Tongue (tissue), 2 donors: ENCODE data around the gene DDAH1. TPM values are rescaled to one million over a fixed set of nuclear protein-coding genes. Genes with fewer than 3 reads are reported as not detected.
"Not testable (repeated sequence)": the region's sequence is repeated elsewhere in the genome, so short reads cannot be mapped to it uniquely, and the experiment has no call there.

ENCODE experiments used
- DNase-seq: peaks from one replicate; pipeline ENCODE4 v3.0.0-alpha.2; 2015
- total RNA-seq: library from RNA; depleted of rRNA; stranded (reverse); fragments of >200 nt; gene quantifications from one replicate; pipeline ENCODE4 v1.2.3, GENCODE V29; 2014

The DDAH1 gene
- total RNA-seq, 1 donor from 2014 or later = 43.8 TPM

GRCh38 chr1:85470130-85470529 is 5.2 kb upstream of the DDAH1 start:
- not testable (repeated sequence) for DNase-seq

GRCh38 chr1:85467929-85468540 is 3.1 kb upstream of the DDAH1 start:
- DNase-seq = no peak

GRCh38 chr1:85467036-85467435 is 2.1 kb upstream of the DDAH1 start:
- DNase-seq = no peak

GRCh38 chr1:85465786-85466134 is 801 bp upstream of the DDAH1 start:
- DNase-seq = peak; percentile 61

GRCh38 chr1:85464497-85465098 is 361 bp downstream of the DDAH1 start:
- DNase-seq = peak; percentile 78

GRCh38 chr1:85463731-85464496 is 1.0 kb downstream of the DDAH1 start:
- peak; percentile 54 for DNase-seq

GRCh38 chr1:85462931-85463649 is 1.9 kb downstream of the DDAH1 start:
- no peak for DNase-seq

- no peak for DNase-seq
Measured at GRCh38 chr1:85461216-85461918, 3.6 kb downstream of the DDAH1 start.

GRCh38 chr1:85460555-85461088 is 4.3 kb downstream of the DDAH1 start:
- peak; percentile 30 for DNase-seq

GRCh38 chr1:85459290-85459689 is 5.7 kb downstream of the DDAH1 start:
- DNase-seq = no peak

- DNase-seq = no peak
Measured at GRCh38 chr1:85454214-85454613, 10.7 kb downstream of the DDAH1 start.

GRCh38 chr1:85453640-85454194 is 11.2 kb downstream of the DDAH1 start:
- DNase-seq = no peak

GRCh38 chr1:85452948-85453347 is 12.0 kb downstream of the DDAH1 start:
- DNase-seq = no peak

- no peak for DNase-seq
Measured at GRCh38 chr1:85451236-85451830, 13.6 kb downstream of the DDAH1 start.

GRCh38 chr1:85450832-85451231 is 14.1 kb downstream of the DDAH1 start:
- no peak for DNase-seq

- no peak for DNase-seq
Measured at GRCh38 chr1:85449356-85449755, 15.6 kb downstream of the DDAH1 start.

GRCh38 chr1:85448358-85448757 is 16.6 kb downstream of the DDAH1 start:
- no peak for DNase-seq

GRCh38 chr1:85447006-85447943 is 17.7 kb downstream of the DDAH1 start:
- DNase-seq = no peak

GRCh38 chr1:85445906-85446305 is 19.1 kb downstream of the DDAH1 start:
- DNase-seq = no peak

- DNase-seq = no peak
Measured at GRCh38 chr1:85444381-85444780, 20.6 kb downstream of the DDAH1 start.
